Activated T-cell treated with anti-CD3 and anti-CD28 coated beads, Interleukin-2, amount 50 U/mL, for 4 hours (primary cell): ENCODE measurements around the gene PCDHGA4. TPM values are rescaled to one million over a fixed set of nuclear protein-coding genes. Genes with fewer than 3 reads are reported as not detected.
A peak's percentile ranks its signal among the peaks of the same experiment; 100 is the strongest.
"Not testable (repeated sequence)": the region's sequence is repeated elsewhere in the genome, so short reads cannot be mapped to it uniquely, and the experiment has no call there.

Experiments used
- ATAC-seq, 2 donors: fragments of 200-7000 bp; cut with Tn5 transposase; one replicate each; pipeline ENCODE4 v1.10.0; 2021
- DNase-seq: peaks from one replicate; pipeline ENCODE4 v3.0.0-alpha.2; 2020
- H3K27me3 Mint-ChIP-seq: one replicate; pipeline ENCODE4 v1.8.0; 2021; ENCODE audit warnings: low read depth, mixed read lengths
- H3K36me3 Mint-ChIP-seq: one replicate; pipeline ENCODE4 v1.8.0; 2022; ENCODE audit warnings: mixed read lengths; ENCODE audit not compliant: insufficient read depth
- H3K4me1 Mint-ChIP-seq: one replicate; pipeline ENCODE4 v1.8.0; 2021; ENCODE audit warnings: low read depth, mixed read lengths
- H3K4me3 Mint-ChIP-seq: one replicate; pipeline ENCODE4 v1.8.0; 2021; ENCODE audit warnings: mild to moderate bottlenecking, moderate library complexity, mixed read lengths
- H3K9me3 Mint-ChIP-seq: one replicate; pipeline ENCODE4 v1.8.0; 2021; ENCODE audit warnings: mixed read lengths
- total RNA-seq, 3 donors: library from RNA; stranded (reverse); gene quantifications; one replicate each; pipeline ENCODE4 v1.2.1, GENCODE V29; 2021

The PCDHGA4 gene
- total RNA-seq, 3 donors from 2014 or later: 0.08 to 0.30 (median 0.08) TPM

GRCh38 chr5:141387557-141388311, 32.9 kb downstream of the PCDHGA4 start, which contains the start of gene PCDHGB4:
Gene PCDHGB4 (plus strand): TSS chr5:141387698. CDS start chr5:141387885, 187 bp downstream.
- peaks cover 76% of the 10 kb centered on the region for H3K27me3 Mint-ChIP-seq

GRCh38 chr5:141388661-141389060, 33.8 kb downstream of the PCDHGA4 start:
- H3K9me3 Mint-ChIP-seq: peaks cover 36% of the 10 kb centered on the region

More at GRCh38 chr5:141387557-141388311, 32.9 kb downstream of the PCDHGA4 start, which contains the start of gene PCDHGB4:
- not testable (repeated sequence) for DNase-seq, H3K4me1 Mint-ChIP-seq, H3K36me3 Mint-ChIP-seq, H3K4me3 Mint-ChIP-seq
- ATAC-seq: peak; percentile 41 to 51
- H3K9me3 Mint-ChIP-seq: peaks cover 34% of the 10 kb centered on the region

GRCh38 chr5:141389153-141390042, 34.6 kb downstream of the PCDHGA4 start:
- Mint-ChIP-seq H3K36me3 (peaks cover 5% of the 10 kb centered on the region), H3K27me3 (peaks cover 75% of the 10 kb centered on the region), H3K4me3 (no peak overlapping the region), H3K4me1 (no peaks in the 10 kb centered on the region), H3K9me3 (peaks cover 43% of the 10 kb centered on the region)
- ATAC-seq: no peak
- DNase-seq: no peak

More at GRCh38 chr5:141388661-141389060, 33.8 kb downstream of the PCDHGA4 start:
- DNase-seq (no peak), ATAC-seq (no peak)
- Mint-ChIP-seq H3K4me3 (no peak overlapping the region), H3K36me3 (peaks cover 5% of the 10 kb centered on the region), H3K4me1 (no peaks in the 10 kb centered on the region), H3K27me3 (peaks cover 75% of the 10 kb centered on the region)

DNA sequence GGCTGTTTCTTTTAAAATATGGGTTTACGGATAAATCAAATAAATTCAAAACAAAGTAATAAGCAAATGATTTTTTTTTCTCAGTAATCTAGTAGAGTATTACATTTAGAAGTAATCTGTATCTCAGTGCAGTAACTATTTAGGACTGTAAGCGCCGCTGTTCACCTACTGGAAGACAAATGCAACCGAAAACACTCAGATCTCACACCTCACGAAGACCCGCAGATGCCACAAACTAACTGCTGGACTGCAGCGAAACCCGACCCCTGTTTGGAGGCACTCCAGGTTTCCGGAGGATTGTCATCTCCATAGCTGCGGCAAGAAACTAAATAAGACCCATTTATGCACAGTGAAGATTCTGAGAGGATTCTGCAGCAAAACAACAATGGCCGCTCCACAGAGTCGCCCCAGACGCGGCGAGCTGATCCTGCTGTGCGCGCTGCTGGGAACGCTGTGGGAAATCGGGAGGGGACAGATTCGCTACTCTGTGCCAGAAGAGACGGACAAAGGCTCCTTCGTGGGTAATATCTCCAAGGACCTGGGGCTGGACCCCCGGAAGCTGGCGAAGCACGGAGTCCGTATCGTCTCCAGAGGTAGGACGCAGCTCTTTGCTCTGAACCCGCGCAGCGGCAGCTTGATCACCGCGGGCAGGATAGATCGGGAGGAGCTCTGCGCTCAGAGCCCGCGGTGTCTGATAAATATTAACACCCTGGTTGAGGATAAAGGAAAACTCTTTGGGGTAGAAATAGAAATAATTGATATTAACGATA, 37.8 kb downstream of the PCDHGA4 start, which contains the start of gene PCDHGA8:
Gene PCDHGA8, plus strand, starts transcription at position 205 of the 770 bp plus-strand sequence. Its CDS starts 181 bp downstream, at position 386.
- DNase-seq: no peak
- Mint-ChIP-seq H3K9me3 (peaks cover 33% of the 10 kb centered on the region), H3K4me1 (no peaks in the 10 kb centered on the region), H3K4me3 (no peak within 1 kb of the TSS), H3K27me3 (peaks cover 69% of the 10 kb centered on the region), H3K36me3 (peaks cover 3% of the 10 kb centered on the region)
- ATAC-seq: no peak

- H3K27me3 Mint-ChIP-seq: peaks cover 66% of the 10 kb centered on the region
- H3K4me3 Mint-ChIP-seq: no peak overlapping the region
- H3K36me3 Mint-ChIP-seq: peaks cover 3% of the 10 kb centered on the region
- ATAC-seq: no peak
- no peak for DNase-seq
- H3K9me3 Mint-ChIP-seq: peaks cover 33% of the 10 kb centered on the region
- no peaks in the 10 kb centered on the region for H3K4me1 Mint-ChIP-seq
Measured at GRCh38 chr5:141393267-141393666, 38.4 kb downstream of the PCDHGA4 start.

DNA sequence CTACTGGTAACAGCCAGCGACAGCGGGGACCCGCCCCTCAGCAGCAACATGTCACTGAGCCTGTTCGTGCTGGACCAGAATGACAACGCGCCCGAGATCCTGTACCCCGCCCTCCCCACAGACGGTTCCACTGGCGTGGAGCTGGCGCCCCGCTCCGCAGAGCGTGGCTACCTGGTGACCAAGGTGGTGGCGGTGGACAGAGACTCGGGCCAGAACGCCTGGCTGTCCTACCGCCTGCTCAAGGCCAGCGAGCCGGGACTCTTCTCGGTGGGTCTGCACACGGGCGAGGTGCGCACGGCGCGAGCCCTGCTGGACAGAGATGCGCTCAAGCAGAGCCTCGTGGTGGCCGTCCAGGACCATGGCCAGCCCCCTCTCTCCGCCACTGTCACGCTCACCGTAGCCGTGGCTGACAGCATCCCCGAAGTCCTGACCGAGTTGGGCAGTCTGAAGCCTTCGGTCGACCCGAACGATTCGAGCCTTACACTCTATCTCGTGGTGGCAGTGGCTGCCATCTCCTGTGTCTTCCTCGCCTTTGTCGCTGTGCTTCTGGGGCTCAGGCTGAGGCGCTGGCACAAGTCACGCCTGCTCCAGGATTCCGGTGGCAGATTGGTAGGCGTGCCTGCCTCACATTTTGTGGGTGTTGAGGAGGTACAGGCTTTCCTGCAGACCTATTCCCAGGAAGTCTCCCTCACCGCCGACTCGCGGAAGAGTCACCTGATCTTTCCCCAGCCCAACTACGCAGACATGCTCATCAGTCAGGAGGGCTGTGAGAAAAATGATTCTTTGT, 39.8 kb downstream of the PCDHGA4 start:
- not testable (repeated sequence) for ATAC-seq, H3K4me1 Mint-ChIP-seq, DNase-seq, H3K4me3 Mint-ChIP-seq, H3K36me3 Mint-ChIP-seq
- H3K27me3 Mint-ChIP-seq: peaks cover 65% of the 10 kb centered on the region
- H3K9me3 Mint-ChIP-seq: peaks cover 33% of the 10 kb centered on the region

DNA sequence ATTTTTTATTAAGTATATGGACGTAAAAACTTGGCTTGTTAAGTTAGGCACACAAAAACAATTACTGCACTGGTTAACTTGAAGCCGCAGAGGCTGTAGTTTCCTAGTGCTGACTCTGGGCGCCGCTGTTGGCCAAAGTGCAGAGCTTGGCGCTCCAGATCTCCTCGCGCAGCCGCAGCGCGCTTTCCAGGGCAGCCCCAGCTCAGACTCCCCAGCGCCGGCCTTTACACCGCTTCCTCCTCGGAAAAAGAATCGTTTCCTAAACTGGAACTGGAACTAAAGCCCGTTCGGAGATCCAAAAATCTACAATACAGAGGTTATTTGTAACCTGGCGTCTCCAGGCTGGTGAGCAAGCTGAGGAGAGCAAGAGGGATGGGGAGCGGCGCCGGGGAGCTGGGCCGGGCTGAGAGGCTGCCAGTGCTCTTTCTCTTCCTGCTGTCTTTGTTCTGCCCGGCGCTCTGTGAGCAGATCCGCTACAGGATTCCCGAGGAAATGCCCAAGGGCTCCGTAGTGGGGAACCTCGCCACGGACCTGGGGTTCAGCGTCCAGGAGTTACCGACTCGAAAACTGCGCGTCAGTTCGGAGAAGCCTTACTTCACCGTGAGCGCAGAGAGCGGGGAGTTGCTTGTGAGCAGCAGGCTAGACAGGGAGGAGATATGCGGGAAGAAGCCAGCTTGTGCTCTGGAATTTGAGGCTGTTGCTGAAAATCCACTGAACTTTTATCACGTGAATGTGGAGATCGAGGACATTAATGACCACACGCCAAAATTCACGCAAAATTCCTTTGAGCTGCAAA, 43.1 kb downstream of the PCDHGA4 start, which contains the start of gene PCDHGB5:
Gene PCDHGB5, plus strand, starts transcription at position 192 of the 796 bp plus-strand sequence. Its CDS starts 181 bp downstream, at position 373.
- peak; percentile 69 to 90 for ATAC-seq
- H3K27me3 Mint-ChIP-seq: peaks cover 66% of the 10 kb centered on the region
- H3K4me3 Mint-ChIP-seq: peak within 1 kb of the TSS; percentile 45
- H3K36me3 Mint-ChIP-seq, DNase-seq, H3K4me1 Mint-ChIP-seq: not testable (repeated sequence)
- peaks cover 29% of the 10 kb centered on the region for H3K9me3 Mint-ChIP-seq

DNA sequence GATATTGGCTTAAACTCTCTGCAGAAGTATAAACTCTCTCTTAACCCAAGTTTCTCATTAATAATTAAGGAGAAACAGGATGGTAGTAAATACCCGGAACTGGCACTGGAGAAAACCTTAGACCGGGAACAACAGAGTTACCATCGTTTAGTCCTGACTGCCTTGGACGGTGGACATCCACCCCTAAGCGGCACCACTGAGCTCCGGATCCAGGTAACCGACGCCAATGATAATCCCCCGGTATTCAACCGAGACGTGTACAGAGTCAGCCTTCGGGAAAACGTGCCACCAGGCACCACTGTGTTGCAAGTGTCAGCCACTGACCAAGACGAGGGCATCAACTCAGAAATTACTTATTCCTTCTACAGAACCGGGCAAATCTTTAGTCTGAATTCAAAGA, 43.8 kb downstream of the PCDHGA4 start:
- DNase-seq: no peak

GRCh38 chr5:141399555-141400258, 44.9 kb downstream of the PCDHGA4 start:
- DNase-seq: no peak
- H3K27me3 Mint-ChIP-seq: peaks cover 69% of the 10 kb centered on the region
- no peaks in the 10 kb centered on the region for H3K4me1 Mint-ChIP-seq
- H3K4me3 Mint-ChIP-seq: no peak overlapping the region
- ATAC-seq: no peak
- H3K9me3 Mint-ChIP-seq: peaks cover 18% of the 10 kb centered on the region
- no peaks in the 10 kb centered on the region for H3K36me3 Mint-ChIP-seq

More for the DNA sequence above, 43.8 kb downstream of the PCDHGA4 start:
- H3K4me3 Mint-ChIP-seq: peak overlapping the region; percentile 16
- H3K36me3 Mint-ChIP-seq: no peaks in the 10 kb centered on the region
- H3K27me3 Mint-ChIP-seq: peaks cover 67% of the 10 kb centered on the region
- no peaks in the 10 kb centered on the region for H3K4me1 Mint-ChIP-seq
- H3K9me3 Mint-ChIP-seq: peaks cover 26% of the 10 kb centered on the region
- no peak for ATAC-seq

DNA sequence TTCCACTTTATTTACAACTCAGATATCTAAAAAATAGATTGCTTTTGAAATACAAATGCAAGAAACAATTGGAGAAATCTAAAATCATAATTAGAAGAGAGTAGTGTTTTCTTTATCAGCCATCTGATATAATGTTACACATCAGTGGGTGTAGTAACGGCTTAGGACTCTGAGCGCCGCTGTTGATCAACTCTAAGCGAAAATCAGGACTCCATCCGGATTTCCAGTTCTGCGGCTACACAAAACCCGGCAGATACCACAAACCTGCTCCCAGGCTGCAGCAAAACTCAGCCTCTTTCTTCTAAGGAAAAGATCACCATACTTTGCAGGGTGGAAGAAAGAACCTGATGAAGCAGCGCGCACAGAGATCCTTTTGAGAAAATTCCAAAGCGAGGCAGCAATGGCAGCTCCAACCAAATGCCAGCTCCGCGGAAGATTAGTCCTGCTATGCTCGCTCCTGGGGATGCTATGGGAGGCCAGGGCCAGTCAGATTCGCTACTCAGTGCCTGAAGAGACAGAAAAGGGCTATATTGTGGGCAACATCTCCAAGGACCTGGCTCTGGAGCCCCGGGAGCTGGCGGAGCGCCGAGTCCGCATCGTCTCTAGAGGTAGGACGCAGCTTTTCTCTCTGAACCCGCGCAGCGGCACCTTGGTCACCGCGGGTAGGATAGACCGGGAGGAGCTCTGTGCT, 47.9 kb downstream of the PCDHGA4 start, which contains the start of gene PCDHGA9:
Gene PCDHGA9, plus strand, starts transcription at position 226 of the 691 bp plus-strand sequence. Its CDS starts 175 bp downstream, at position 401.
- ATAC-seq: no peak
- no peaks in the 10 kb centered on the region for H3K4me1 Mint-ChIP-seq
- no peak for DNase-seq

DNA sequence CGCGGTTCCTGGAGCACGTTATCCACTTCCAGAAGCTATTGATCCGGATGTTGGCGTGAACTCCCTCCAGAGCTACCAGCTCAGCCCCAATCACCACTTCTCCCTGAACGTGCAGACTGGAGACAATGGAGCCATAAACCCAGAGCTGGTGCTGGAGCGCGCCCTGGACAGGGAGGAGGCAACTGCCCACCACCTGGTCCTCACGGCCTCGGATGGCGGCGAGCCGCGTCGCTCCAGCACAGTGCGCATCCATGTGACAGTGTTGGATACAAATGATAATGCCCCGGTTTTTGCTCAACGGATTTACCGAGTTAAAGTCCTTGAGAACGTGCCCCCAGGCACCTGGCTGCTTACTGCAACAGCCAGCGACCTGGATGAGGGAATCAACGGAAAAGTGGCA, 48.6 kb downstream of the PCDHGA4 start:
- Mint-ChIP-seq H3K27me3 (peaks cover 81% of the 10 kb centered on the region), H3K9me3 (peaks cover 25% of the 10 kb centered on the region), H3K4me1 (peaks cover 2% of the 10 kb centered on the region), H3K4me3 (no peak overlapping the region), H3K36me3 (peaks cover 2% of the 10 kb centered on the region)
- DNase-seq (no peak), ATAC-seq (no peak)

More for the DNA sequence above, 47.9 kb downstream of the PCDHGA4 start, which contains the start of gene PCDHGA9:
- Mint-ChIP-seq H3K36me3 (no peaks in the 10 kb centered on the region), H3K27me3 (peaks cover 74% of the 10 kb centered on the region), H3K4me3 (peak within 1 kb of the TSS; percentile 65), H3K9me3 (peaks cover 21% of the 10 kb centered on the region)
